ENCODE measurements around the gene GPR15. TPM values are rescaled to one million over a fixed set of nuclear protein-coding genes. Genes with fewer than 3 reads are reported as not detected.

The GPR15 gene
- total RNA-seq, 2 donors from 2014 or later: not detected

GRCh38 chr3:98551236-98551635 is 19.5 kb downstream of the GPR15 start:
- Histone ChIP-seq H3K4me1 (no peaks in the 10 kb centered on the region), H3K27me3 (no peaks in the 10 kb centered on the region), H3K4me3 (no peak overlapping the region), H3K9me3 (no peaks in the 10 kb centered on the region), H3K27ac (no peak overlapping the region), H3K36me3 (no peaks in the 10 kb centered on the region)
- DNase-seq (ENCODE audit: low spot score): no peak
- TF ChIP-seq CTCF (IDR thresholded peaks at IDR 0.05): no peak

DNA sequence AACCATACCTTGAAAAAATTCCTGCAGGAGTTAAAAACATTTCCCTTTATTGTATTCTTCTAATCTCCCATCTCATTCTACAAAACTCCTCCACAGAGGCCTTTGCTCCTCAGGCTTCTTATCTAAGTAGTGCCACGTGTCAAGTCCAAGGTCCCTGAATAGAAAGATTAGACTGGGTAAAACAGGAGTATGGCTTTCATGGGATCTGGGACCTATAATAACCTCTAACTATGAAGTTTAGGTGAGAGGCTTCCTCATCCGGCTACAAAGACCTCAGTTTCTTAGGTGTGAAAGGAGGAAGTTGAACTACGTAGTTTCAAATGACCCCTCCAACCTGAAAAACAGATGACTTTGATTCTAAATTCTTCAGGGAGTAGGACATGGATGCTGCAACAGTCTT is 20.0 kb downstream of the GPR15 start:
- Histone ChIP-seq H3K4me3 (no peak overlapping the region), H3K9me3 (no peaks in the 10 kb centered on the region), H3K27ac (no peak overlapping the region), H3K4me1 (no peaks in the 10 kb centered on the region), H3K27me3 (no peaks in the 10 kb centered on the region), H3K36me3 (no peaks in the 10 kb centered on the region)
- DNase-seq (ENCODE audit: low spot score): no peak
- TF ChIP-seq CTCF (IDR thresholded peaks at IDR 0.05): no peak

DNA sequence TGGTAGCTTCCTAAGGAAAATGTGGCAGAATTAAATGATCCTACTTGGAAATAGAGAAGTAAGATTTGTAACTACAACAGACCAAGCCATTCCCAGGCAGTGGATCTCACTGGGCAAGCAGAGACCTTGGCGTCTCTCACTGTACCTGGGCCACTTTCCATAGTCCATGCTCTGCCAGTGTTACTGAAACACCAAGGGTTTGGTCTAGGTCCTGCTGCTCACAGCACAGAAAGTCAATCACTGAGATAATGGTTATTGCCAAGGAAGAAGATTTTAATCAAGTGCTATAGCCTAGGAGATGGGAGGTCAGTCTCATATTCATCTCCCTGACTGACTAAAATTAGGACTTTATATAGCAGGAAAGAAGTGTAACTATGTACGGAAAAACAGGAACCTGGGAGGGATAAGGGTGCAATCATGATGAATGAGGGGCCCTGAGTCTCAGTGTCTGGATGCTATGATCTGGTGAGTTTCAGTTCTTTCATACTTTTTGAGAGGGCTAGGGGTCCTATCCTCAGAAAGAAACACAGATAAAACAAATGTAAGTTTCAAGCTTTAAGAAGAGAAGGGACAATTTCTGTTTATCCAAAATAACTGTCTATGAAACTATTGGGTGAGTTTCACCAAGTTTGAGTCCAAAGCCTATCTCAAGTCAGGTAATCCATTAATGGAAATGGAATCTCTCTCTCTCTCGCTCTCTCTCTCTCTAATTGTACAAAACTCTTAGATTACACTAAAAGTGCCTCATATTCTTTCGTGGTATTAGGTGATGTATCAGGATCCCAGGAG is 20.6 kb downstream of the GPR15 start:
- Histone ChIP-seq H3K36me3 (no peaks in the 10 kb centered on the region), H3K9me3 (no peaks in the 10 kb centered on the region), H3K27me3 (no peaks in the 10 kb centered on the region), H3K4me3 (no peak overlapping the region), H3K4me1 (no peaks in the 10 kb centered on the region), H3K27ac (no peak overlapping the region)
- TF ChIP-seq CTCF (IDR thresholded peaks at IDR 0.05): no peak
- DNase-seq (ENCODE audit: low spot score): no peak

DNA sequence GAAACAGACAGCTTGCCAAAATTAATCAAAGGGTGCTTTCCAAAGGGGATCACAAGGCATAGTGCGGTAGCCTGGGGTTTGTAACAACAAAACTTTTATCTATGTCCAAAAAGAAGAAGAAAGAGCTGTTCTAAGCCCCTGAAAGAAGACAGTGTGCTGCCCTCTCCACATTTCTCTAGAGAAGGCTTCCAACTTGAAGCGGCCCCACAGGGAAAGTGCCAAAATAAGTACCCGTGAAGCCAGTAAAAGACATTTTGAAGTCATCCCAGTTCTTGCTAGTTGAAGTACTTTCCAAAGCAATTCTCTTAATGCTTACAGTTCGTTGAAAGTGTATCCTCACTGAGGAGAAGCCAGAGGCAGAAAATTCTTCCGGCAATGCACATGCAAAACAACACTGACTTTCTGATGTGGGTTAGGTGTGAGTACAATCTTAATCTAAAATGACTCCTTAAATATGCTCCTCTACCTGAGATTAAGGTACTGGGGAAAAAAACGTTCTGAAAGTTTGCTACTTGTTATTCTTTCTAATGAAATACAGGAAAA is 21.3 kb downstream of the GPR15 start:
- Histone ChIP-seq H3K4me3 (no peak overlapping the region), H3K4me1 (no peaks in the 10 kb centered on the region), H3K36me3 (no peaks in the 10 kb centered on the region), H3K27ac (no peak overlapping the region), H3K27me3 (no peaks in the 10 kb centered on the region), H3K9me3 (no peaks in the 10 kb centered on the region)
- DNase-seq (ENCODE audit: low spot score): no peak
- no peak for TF ChIP-seq CTCF (IDR thresholded peaks at IDR 0.05)

- H3K27me3 ChIP-seq: no peaks in the 10 kb centered on the region
- no peaks in the 10 kb centered on the region for H3K4me1 ChIP-seq
- H3K27ac ChIP-seq: no peak overlapping the region
- no peak for TF ChIP-seq CTCF (IDR thresholded peaks at IDR 0.05)
- H3K4me3 ChIP-seq: no peak overlapping the region
- no peak for DNase-seq (ENCODE audit: low spot score)
- no peaks in the 10 kb centered on the region for H3K9me3 ChIP-seq
- H3K36me3 ChIP-seq: no peaks in the 10 kb centered on the region
These were observed 22.0 kb downstream of the GPR15 start for GRCh38 chr3:98553753-98554152.
